Mesodermal cell (in vitro differentiated cells): ENCODE data around the gene PRDM16.

Experiments
- H3K27ac ChIP-seq: 2 replicates; pipeline ENCODE4 v1.7.0; 2013; ENCODE audit warnings: mild to moderate bottlenecking, low read depth, low read length, moderate library complexity; ENCODE audit not compliant: severe bottlenecking
- H3K36me3 ChIP-seq: 2 replicates; pipeline ENCODE4 v1.7.1; 2013; ENCODE audit warnings: mild to moderate bottlenecking, low read length, moderate library complexity; ENCODE audit not compliant: control insufficient read depth, insufficient read depth
- H3K4me1 ChIP-seq: one replicate; pipeline ENCODE4 v1.7.1; 2013; ENCODE audit warnings: mild to moderate bottlenecking, low read length; ENCODE audit not compliant: insufficient read depth, control insufficient read depth, poor library complexity, severe bottlenecking
- H3K4me3 ChIP-seq: 2 replicates; pipeline ENCODE4 v1.7.0; 2013; ENCODE audit warnings: low read length, control low read depth, mild to moderate bottlenecking; ENCODE audit not compliant: insufficient read depth, poor library complexity, severe bottlenecking; ENCODE audit errors: extremely low read depth
- H3K9me3 ChIP-seq: 2 replicates; pipeline ENCODE4 v1.7.1; 2013; ENCODE audit warnings: mild to moderate bottlenecking, low read length, moderate library complexity; ENCODE audit not compliant: control insufficient read depth
- WGBS, 2 experiments: methylation state at CpG; one replicate each; pipeline ENCODE4 v1.1.5; 2013; ENCODE audit warnings: missing lambda C conversion rate in 2 of 2; ENCODE audit not compliant: insufficient coverage in 2 of 2; 5-methylcytosine and 5-hydroxymethylcytosine counted together

PRDM16 gene

DNA sequence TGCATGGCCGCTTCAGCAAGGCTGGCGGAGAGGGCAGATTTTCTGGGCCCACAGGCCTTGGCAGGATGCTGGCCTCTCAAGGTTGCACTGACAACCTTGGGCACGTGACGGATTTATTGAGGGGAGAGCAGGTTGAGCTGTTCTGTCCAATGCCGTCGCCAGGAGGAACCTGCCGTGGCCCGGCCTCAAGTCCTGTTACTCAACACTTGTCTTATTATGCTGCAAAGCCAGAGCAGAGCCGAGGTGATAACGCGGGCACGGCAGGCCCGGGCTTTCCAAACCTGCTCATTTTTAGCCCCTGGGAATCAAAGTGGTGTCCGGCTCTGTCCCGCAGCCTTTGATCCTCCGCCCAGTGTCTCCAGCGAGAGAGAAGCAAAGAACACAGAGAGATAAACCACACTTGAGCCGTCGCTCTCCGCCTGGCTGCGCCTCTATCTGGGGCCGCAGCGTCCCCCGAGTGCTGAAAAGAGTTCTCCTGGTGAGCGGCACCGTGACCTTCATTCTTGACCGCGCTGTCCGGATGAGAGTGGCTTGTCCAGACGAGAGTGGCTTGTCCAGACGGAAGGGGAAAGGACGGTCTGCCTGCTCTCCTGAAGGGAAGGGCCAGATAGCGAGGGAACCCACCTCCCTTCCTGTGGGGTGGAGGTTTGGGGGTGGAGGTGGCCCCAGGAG lies 223.2 kb downstream of the PRDM16 start:
- no peak overlapping the region for H3K27ac ChIP-seq
- H3K4me3 ChIP-seq = no peak overlapping the region
- H3K9me3 ChIP-seq = no peaks in the 10 kb centered on the region
- 93 to 96% methylated on average over 33 of the region's 33 CpGs for WGBS, 2 experiments
- no peaks in the 10 kb centered on the region for H3K36me3 ChIP-seq
- no peaks in the 10 kb centered on the region for H3K4me1 ChIP-seq

GRCh38 chr1:3292868-3293562 lies 224.0 kb downstream of the PRDM16 start:
- Histone ChIP-seq H3K27ac (no peak overlapping the region), H3K36me3 (no peaks in the 10 kb centered on the region), H3K4me1 (no peaks in the 10 kb centered on the region), H3K9me3 (no peaks in the 10 kb centered on the region), H3K4me3 (no peak overlapping the region)
- WGBS, 2 experiments = 92 to 93% methylated on average over 24 to 26 of the region's 26 CpGs

DNA sequence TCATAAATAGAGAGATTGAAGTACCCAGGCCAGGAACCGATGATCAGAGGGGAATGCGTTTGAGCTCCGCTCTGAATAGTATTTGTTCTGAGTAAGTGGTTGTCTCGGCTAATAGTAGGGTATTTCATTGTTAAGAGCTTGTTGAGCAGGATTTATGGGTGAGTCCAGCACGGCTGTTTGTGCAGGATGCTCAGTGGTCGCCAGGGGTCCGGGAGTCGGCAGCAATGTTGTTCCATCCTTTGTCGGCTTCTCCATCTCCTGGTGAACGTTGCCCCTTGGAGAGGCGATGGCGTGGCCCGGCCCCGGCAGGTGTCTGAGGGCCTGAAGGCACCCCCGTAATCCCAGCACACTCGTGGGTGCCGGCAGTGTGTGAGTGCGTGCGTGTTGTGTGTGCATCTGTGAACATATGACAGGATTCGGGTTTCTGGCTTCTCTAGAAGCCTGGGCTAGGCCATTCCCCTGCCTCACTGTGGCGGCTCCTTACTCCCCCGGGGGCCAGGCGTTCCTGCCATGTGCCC lies 224.6 kb downstream of the PRDM16 start:
- no peaks in the 10 kb centered on the region for H3K4me1 ChIP-seq
- WGBS, 2 experiments = 93 to 95% methylated on average over 19 to 23 of the region's 23 CpGs
- H3K27ac ChIP-seq = no peak overlapping the region
- H3K36me3 ChIP-seq = no peaks in the 10 kb centered on the region
- H3K9me3 ChIP-seq = no peaks in the 10 kb centered on the region
- H3K4me3 ChIP-seq = no peak overlapping the region

- H3K4me1 ChIP-seq = no peaks in the 10 kb centered on the region
- no peaks in the 10 kb centered on the region for H3K9me3 ChIP-seq
- no peaks in the 10 kb centered on the region for H3K36me3 ChIP-seq
- H3K27ac ChIP-seq = no peak overlapping the region
- H3K4me3 ChIP-seq = no peak overlapping the region
- 87 to 91% methylated on average over 7 to 11 of the region's 13 CpGs for WGBS, 2 experiments
Measured at GRCh38 chr1:3294450-3294849, 225.4 kb downstream of the PRDM16 start.

DNA sequence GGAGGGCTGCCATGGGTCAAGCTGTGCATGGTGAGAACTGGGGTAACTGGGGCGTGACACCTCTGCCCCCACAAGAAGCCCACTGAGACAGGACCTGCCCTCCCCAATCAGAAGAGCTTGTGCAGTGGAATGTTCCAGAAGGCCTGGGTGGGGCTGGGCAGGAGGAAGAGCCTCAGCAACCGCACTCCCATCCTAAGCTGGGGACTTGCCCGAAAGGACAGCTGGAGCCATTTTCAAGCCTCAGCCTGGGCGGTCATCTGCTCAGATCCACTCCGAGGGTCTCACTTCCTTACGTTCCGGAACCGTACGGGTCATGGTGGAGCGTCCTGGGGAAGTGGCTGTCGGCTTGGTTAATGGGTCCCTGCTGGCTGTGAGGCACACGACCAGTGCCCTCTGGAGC lies 226.8 kb downstream of the PRDM16 start:
- Histone ChIP-seq H3K9me3 (no peaks in the 10 kb centered on the region), H3K4me1 (no peaks in the 10 kb centered on the region), H3K36me3 (no peaks in the 10 kb centered on the region), H3K27ac (no peak overlapping the region), H3K4me3 (no peak overlapping the region)
- 92 to 94% methylated on average over 8 to 10 of the region's 12 CpGs for WGBS, 2 experiments

GRCh38 chr1:3296326-3296725 lies 227.3 kb downstream of the PRDM16 start:
- 91 to 96% methylated on average over 7 to 9 of the region's 11 CpGs for WGBS, 2 experiments
- Histone ChIP-seq H3K4me3 (no peak overlapping the region), H3K9me3 (no peaks in the 10 kb centered on the region), H3K36me3 (no peaks in the 10 kb centered on the region), H3K27ac (no peak overlapping the region), H3K4me1 (no peaks in the 10 kb centered on the region)

DNA sequence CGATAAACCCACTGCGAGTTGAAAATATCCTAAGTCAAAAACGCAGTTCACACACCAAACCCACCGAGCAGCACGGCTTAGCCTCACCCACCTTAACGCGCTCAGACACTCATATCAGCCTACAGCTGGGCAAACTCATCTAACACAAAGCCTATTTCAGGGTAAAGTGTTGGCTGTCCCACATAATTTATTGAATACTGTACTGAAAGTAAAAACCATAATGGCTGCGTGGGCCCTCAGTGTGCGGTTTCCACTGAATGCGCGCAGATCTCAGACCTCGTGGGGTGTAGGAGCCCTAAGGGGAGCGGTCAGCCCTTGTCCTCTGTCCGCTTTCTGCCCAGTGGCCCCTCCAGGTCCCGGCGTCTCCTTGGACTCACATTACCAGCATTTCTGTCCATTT lies 227.8 kb downstream of the PRDM16 start:
- no peaks in the 10 kb centered on the region for H3K36me3 ChIP-seq
- H3K4me3 ChIP-seq = no peak overlapping the region
- WGBS, 2 experiments = 92 to 96% methylated on average over 13 to 14 of the region's 16 CpGs
- no peak overlapping the region for H3K27ac ChIP-seq
- no peaks in the 10 kb centered on the region for H3K4me1 ChIP-seq
- no peaks in the 10 kb centered on the region for H3K9me3 ChIP-seq

DNA sequence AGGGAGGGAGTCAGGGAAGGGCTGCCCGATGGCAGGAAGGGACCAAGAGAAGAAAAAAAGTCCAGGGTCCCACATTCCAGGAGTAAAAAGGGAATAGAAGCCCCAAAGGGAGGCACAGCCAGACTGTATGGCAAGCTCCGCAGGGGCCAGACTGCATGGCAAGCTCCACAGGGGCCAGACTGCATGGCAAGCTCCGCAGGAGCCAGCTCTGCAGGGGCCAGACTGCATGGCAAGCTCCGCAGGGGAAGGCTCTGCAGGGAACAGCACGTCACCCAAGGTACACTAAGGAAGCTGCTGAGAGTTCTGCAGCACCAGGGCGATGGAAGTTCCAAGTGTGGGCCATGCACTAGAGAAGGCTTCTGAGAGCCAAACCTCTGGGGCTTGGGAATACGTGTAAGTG lies 228.8 kb downstream of the PRDM16 start:
- no peaks in the 10 kb centered on the region for H3K4me1 ChIP-seq
- 83 to 93% methylated on average over 7 of the region's 7 CpGs for WGBS, 2 experiments

DNA sequence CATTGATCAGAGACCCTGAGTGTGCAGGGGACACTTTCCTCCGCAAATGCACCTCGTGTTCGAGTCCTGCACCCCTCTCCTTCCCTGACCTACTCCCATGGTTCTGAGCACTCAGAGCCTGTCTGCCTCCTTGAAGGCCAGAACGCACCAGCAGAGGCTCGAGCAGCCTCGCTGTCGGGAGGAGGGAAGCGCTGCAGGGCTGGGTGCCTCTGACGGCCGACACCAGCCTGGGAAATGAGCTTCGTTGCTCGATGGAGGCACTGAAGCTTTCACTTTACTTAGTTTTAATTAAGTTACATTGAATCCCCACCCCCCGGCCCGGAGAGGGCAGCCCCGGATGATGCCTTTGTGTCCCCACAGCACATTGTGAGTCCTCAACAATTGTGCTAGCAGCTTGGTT lies 229.2 kb downstream of the PRDM16 start:
- Histone ChIP-seq H3K36me3 (no peaks in the 10 kb centered on the region), H3K4me1 (no peaks in the 10 kb centered on the region), H3K4me3 (no peak overlapping the region), H3K27ac (no peak overlapping the region), H3K9me3 (no peaks in the 10 kb centered on the region)
- 92 to 96% methylated on average over 11 of the region's 15 CpGs for WGBS, 2 experiments

More for the DNA sequence above, 228.8 kb downstream of the PRDM16 start:
- Histone ChIP-seq H3K4me3 (no peak overlapping the region), H3K36me3 (no peaks in the 10 kb centered on the region), H3K27ac (no peak overlapping the region), H3K9me3 (no peaks in the 10 kb centered on the region)

DNA sequence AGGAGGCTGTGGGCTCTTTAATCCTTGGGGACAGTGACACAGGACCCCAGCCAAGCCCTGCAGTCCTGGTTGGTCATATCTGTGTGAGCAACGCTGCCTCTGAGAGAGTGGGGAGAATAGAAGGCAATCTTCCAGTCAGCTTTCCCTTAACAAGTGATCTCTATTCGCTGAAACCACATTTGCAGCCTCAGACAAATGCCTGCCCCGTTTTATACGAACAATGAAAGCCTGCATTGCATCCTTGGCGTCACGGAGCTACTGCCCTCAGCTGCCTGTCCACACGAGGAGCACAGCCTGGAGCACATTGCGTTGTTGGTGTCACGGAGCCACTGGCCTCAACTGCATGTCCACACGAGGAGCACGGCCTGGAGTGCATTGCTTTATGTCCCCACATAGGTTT lies 235.2 kb downstream of the PRDM16 start:
- H3K4me1 ChIP-seq = no peaks in the 10 kb centered on the region
- H3K36me3 ChIP-seq = no peaks in the 10 kb centered on the region
- H3K9me3 ChIP-seq = no peaks in the 10 kb centered on the region
- 90% methylated on average over 10 to 11 of the region's 11 CpGs for WGBS, 2 experiments
- no peak overlapping the region for H3K4me3 ChIP-seq
- no peak overlapping the region for H3K27ac ChIP-seq

DNA sequence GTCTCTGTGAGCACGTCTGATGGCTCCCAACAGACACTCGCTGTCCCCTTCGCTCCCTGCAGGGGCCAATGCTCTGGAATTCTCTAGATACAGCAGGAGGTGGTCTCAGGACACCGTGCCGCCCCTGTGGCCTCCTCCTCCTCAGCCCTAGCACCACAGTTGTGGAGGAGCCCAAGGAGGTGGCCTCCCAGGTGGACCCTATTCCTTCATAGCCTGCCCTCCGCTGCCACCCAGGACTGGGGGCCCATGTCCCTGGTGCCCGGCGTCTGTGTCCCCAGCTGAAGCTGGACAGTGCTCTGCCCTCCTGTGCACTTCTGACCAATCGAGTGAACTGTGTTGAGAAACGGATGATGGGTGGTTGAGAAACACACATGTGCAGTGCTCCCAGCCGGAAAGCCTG lies 235.7 kb downstream of the PRDM16 start:
- no peaks in the 10 kb centered on the region for H3K4me1 ChIP-seq
- no peak overlapping the region for H3K4me3 ChIP-seq
- H3K27ac ChIP-seq = no peak overlapping the region
- no peaks in the 10 kb centered on the region for H3K36me3 ChIP-seq
- H3K9me3 ChIP-seq = no peaks in the 10 kb centered on the region
- 88 to 97% methylated on average over 9 to 11 of the region's 11 CpGs for WGBS, 2 experiments
